CD4-positive, alpha-beta T cell treated with Interferon alpha-2 for 1 hour (primary cell): ENCODE measurements around the gene HJV.
"Not testable (repeated sequence)": the region's sequence is repeated elsewhere in the genome, so short reads cannot be mapped to it uniquely, and the experiment has no call there.

Source experiments
- DNase-seq, 2 donors: peaks; one replicate each; pipeline ENCODE4 v3.0.0-alpha.2; 2020 to 2022

The HJV gene

GRCh38 chr1:146021622-146022402 is at the start of gene HJV:
TSS of gene HJV (minus strand) at chr1:146021735. CDS start at chr1:146020231, 1,504 bp downstream.
- DNase-seq = no peak

GRCh38 chr1:146059148-146059547 is 37.6 kb upstream of the HJV start:
- DNase-seq = not testable (repeated sequence)

- peak; percentile 85 to 87 for DNase-seq
Measured at GRCh38 chr1:146051852-146052676, 30.5 kb upstream of the HJV start.

- DNase-seq = no peak
Measured at GRCh38 chr1:146051452-146051851, 29.9 kb upstream of the HJV start.

GRCh38 chr1:146050652-146050963 is 29.1 kb upstream of the HJV start:
- not testable (repeated sequence) for DNase-seq

- not testable (repeated sequence) for DNase-seq
Measured at GRCh38 chr1:146049866-146050651, 28.5 kb upstream of the HJV start.

- DNase-seq = no peak
Measured at GRCh38 chr1:146049436-146049835, 27.9 kb upstream of the HJV start.

GRCh38 chr1:146048514-146049115 is 27.1 kb upstream of the HJV start:
- DNase-seq = not testable (repeated sequence)

- DNase-seq = no peak
Measured at GRCh38 chr1:146046664-146047063, 25.1 kb upstream of the HJV start.

GRCh38 chr1:146039844-146040194 is 18.3 kb upstream of the HJV start:
- no peak for DNase-seq

- peak; percentile 77 to 88 for DNase-seq
Measured at GRCh38 chr1:146036965-146037646, 15.6 kb upstream of the HJV start.

GRCh38 chr1:146036241-146036964 is 14.9 kb upstream of the HJV start:
- DNase-seq = no peak

- no peak for DNase-seq
Measured at GRCh38 chr1:146035048-146035423, 13.5 kb upstream of the HJV start.

GRCh38 chr1:146032631-146033219 is 11.2 kb upstream of the HJV start:
- peak in 1 of 2 donors; percentile 70 for DNase-seq

- no peak for DNase-seq
Measured at GRCh38 chr1:146031476-146031875, 9.9 kb upstream of the HJV start.

- DNase-seq = no peak
Measured at GRCh38 chr1:146029117-146029516, 7.6 kb upstream of the HJV start.

GRCh38 chr1:146026650-146027049 is 5.1 kb upstream of the HJV start:
- DNase-seq = not testable (repeated sequence)

GRCh38 chr1:146025787-146026495 is 4.4 kb upstream of the HJV start:
- not testable (repeated sequence) for DNase-seq

GRCh38 chr1:146022403-146023127 is 1.0 kb upstream of the HJV start:
- no peak for DNase-seq

GRCh38 chr1:146021050-146021445 is 487 bp downstream of the HJV start:
- DNase-seq = no peak
